Posterior vena cava (tissue), 2 donors: ENCODE results near the gene PLCL2. TPM values are rescaled to one million over a fixed set of nuclear protein-coding genes. Genes with fewer than 3 reads are reported as not detected.
"Not testable (repeated sequence)": the region's sequence is repeated elsewhere in the genome, so short reads cannot be mapped to it uniquely, and the experiment has no call there.

ENCODE experiments used
- DNase-seq: peaks from one replicate; pipeline ENCODE4 v3.0.0-alpha.2; 2020; ENCODE audit warnings: low spot score
- intact Hi-C, 2 donors: fragments of 100-400 bp; cut with DNase I; formaldehyde crosslinking; loops; one replicate each; pipeline versions ENCODE4 v1.14.1 to v1.14.2; 2022 to 2023
- total RNA-seq, 2 donors: library from RNA; stranded (reverse); fragmentation: NEBNext Ultra II Directional; extraction: Animal tissue kit (Norgen Biotek cat#: 25700); gene quantifications; one replicate each; pipeline ENCODE4 v1.2.1, GENCODE V29; 2021
- donor health status: DM: yes; HTN: yes; CAD: no.
- donor health status: DM: yes; HTN: yes; CAD: no.

PLCL2 gene
- total RNA-seq, 2 donors from 2014 or later: 11.9 TPM

DNA sequence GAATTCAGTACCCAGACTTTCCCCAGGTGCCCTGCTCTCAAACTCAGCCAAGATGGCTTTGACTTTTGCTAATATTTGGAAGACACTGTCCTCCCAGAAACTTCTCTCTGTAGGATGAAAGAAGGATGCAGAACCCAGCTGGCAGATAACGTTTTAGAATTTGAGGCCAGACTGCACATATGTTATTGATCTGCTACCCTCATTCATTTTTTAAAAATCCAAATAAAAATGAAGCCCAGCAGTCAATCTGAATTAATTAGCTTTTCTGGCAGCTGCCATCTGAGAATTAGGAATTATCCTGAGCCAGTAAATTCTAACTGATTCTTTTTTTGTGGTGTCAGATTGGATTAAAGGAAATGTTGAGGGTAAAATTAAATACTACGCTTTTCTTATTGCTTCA is 236.6 kb downstream of the PLCL2 start:
- intact Hi-C loops: no loop called here

DNA sequence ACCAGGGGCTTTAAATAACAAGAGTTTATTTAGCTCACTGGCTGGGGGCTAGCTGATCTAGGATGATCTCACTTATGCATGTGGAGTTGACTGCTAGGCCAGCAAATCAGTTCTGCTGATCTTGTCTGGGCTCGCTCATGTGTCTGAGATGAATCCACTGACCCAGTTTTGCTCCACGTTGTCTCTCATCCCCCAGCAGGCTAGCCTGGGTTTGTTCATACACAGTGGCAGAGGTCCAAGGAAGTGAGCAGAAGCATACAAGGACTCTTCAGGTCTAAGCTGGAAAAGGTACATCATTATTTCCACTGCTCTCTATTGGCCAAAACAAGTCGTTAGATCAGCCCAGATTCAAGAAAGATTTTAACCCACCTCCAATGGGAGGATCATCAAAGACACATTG is 238.0 kb downstream of the PLCL2 start:
- intact Hi-C loops: no loop called here

More for the DNA sequence above, 236.6 kb downstream of the PLCL2 start:
- no peak for DNase-seq

DNA sequence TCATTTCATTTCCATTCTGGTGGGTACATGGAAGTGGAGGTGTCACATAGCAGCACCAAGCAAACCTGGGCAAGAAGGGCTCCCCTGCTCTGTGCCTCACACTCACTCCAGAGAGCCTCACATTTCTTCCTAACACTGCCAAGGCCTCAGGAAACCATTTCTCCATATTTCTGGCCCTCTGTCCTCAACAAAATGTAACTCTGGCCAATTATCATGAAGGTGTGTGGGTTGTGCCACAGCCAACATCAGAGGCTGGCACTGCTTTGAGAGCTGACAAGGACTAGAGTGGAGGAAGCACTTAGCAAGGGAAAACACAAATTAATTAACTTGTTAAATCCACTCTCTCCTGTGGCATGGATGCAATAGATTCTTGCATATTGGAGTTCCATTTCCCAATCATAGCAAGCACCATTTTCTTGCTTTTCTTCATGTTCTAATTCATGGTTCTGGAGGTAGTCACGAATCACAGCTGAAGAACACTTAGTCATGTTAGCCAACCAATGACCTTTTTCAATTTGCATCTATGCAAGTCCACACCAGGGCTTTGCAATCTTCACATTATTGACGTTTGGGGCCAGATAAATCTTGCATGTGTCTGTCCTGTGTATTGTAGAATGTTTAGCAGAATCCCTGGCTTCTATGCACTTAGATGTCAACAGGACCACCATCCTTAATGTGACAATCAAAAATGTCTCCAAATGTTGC is 241.1 kb downstream of the PLCL2 start:
- no peak for DNase-seq
- intact Hi-C loops: no loop called here

More for the DNA sequence above, 238.0 kb downstream of the PLCL2 start:
- no peak for DNase-seq

DNA sequence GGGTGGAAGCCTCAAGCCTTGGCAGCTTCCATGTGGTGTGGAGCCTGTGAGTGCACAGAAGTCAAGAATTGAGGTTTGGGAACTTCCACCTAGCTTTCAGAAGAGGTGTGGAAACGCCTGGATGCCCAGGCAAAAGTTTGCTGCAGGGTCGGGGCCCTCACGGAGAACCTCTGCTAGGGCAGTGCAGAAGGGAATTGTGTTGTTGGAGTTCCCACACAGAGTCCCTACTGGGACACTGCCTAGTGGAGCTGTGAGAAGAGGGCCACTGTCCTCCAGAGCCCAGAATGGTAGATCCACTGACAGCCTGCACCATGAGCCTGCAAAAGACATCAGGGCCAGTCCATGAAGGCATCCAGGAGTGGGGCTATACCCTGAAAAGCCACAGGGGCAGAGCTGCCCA is 243.9 kb downstream of the PLCL2 start:
- DNase-seq, intact Hi-C loops: not testable (repeated sequence)

DNA sequence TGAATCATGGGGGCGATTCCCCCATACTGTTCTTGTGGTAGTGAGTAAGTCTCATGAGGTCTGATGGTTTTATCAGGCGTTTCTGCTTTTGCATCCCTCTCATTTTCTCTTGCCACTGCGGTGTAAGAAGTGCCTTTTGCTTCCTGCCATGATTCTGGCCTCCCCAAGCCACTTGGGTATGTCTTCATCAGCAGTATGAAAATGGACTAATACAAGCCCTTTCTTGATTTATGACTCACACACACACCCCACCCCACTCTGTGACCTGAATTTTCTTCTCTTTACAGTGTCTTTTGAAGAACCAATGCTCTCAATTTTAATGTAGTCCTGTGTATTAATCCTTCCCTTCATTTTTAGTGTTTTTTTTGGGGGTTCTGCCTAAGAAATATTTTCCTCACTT is 244.8 kb downstream of the PLCL2 start:
- intact Hi-C loops: no loop called here
- DNase-seq: no peak

DNA sequence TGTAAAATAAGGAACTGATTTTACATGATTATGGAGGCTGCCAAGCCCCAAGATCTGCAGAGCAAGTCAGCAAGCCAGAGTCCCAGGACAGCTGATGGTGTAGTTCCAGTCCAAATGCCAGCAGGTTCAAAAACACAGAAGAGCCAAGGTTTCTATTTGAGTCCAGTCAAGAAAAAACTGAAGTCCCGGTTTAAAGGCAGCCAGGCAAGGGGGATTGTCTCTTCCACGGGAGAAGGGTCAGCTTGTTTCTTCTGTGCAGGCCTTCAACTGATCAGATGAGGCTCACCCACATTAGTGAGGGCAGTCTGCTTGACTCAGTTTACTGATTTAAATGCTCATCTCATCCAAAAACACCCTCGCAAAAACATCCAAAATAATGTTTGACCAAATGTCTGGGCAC is 246.2 kb downstream of the PLCL2 start:
- intact Hi-C loops: loop anchor here in 1 of 2 donors (5.0 kb wide), 1 partner anchor 844 kb away; no protein-coding TSS in a partner anchor
- no peak for DNase-seq

DNA sequence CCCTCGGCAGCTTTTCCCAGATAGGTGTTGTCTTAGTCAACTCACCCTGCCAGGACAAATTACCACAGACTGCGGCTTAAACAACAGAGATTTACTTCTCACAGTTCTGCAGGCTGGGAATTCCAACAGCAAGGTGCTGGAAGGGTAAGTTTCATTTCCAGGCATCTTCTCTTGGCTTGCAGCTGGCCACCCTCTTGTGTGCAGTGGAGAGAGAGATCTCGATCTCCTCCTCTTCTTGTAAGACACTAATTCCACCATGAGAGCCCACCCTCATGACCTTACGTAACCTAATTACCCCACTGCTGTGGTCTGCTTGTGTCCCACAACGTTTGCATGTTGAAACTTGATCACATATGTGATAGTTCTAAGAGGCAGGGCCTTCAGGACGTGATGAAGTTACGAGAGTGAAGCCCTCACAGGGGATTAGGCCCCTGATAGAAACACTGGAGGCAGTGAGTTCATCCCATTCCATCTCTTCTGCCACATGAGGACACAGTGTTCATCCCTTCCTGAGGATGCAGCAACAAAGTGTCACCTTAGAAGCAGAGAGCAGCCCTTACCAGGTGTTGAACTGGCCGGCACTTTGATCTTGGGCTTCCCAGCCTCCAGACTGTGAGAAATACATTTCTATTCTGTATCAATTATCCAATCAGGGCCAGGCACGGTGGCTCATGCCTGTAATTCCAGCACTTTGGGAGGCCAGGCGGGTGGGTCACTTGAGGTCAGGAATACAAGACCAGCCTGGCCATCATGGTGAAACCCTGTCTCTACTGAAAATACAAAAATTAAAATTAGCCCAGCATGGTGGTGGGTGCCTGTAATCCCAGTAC is 247.7 kb downstream of the PLCL2 start:
- intact Hi-C loops: loop anchor here in 1 of 2 donors (5.0 kb wide), 1 partner anchor 845 kb away; no protein-coding TSS in a partner anchor
- no peak for DNase-seq

DNA sequence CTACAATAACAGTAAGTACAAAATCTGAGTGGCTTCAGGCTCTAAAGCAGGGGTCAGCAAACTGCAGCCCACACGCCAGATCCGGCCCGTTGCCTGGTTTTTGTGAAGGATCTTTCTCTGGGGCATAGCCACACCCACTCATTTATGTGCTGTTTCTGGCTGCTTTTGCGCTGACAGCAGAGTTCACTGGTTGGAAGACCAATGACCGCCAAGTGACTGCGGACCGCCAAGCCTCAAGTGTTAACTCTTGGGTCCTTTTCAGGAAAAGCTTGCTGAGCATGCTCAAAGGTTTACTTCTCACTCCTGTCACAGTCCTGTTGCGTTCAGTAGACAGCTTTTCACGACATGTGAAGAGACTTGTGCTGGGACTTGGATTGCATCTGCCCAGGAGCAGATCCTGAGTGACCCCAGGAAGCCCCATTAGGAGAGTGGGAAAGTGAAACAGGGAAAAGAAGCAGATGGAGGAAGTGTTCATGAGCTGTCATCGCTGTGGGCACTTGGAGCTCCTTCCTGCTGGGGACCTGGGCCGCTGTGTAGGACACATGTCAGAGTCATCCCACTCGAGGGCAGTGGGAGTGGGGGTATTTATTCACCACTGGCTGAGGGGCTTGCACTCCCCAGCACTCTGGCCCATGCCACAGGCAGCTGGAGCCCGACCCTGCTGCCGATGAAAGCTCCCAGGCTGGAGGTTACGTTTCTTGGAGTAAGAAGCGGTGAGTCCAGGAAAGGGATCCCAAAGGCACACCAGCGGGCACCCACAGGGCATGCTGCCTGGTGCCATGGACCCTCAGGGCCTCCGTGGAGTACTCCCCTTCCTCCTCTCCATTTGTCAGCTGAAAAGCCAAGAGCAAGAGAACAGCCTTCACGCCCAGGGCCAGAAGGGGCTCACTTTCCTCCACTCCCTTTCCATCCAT is 249.1 kb downstream of the PLCL2 start:
- intact Hi-C loops: loop anchor here in 1 of 2 donors (5.0 kb wide), 1 partner anchor 847 kb away; no protein-coding TSS in a partner anchor
- DNase-seq: no peak

DNA sequence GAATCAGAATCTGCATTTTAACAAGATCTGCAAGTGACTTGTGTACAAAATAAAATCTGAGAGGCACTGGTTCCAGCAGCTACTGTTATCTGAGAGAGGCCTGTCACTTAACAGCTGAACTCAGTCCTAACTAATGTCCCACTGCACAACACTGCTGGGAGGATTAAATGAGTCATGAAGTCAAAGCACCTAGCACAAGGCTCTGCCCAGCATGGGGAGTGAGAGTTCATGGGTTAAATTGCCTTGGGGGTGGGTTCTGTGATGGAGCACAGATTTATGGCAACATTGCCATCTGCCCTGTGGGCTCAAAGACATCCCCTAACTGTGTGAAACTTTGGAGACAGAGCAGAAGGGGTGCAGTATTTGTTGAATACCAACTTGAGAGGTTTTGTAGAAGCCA is 250.9 kb downstream of the PLCL2 start:
- DNase-seq: no peak

DNA sequence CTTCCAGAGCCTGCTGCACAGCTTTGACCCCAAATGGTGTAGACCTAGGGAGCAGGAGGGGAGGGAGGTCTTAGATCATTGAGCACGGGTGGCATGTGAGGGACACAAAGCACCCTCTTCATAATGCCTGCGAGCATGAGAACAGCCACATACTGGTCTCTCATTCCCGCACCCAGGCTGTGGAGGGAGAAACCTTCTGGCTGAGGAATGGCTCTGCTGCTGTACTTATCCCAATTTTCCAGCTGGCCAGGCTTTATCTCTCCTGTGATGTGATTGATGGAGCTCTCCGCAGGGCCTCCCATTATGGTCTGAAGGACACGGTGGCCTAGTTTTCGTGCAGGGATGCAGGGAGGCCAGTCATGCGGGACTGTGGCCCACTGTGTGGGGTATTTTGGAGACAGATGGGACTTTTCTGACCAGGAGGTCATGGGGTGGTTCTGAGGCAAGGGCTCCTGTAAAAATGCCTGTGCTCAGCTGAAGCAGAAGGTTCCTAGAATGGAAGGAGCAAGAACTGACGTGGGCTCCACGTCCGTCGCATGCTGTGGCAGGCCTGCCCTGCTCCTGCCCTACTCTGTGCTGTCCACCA is 251.5 kb downstream of the PLCL2 start:
- DNase-seq: peak; percentile 90
- intact Hi-C loops: loop anchor here in 1 of 2 donors (1.0 kb wide), 1 partner anchor 42 kb away; no protein-coding TSS in a partner anchor

More for the DNA sequence above, 250.9 kb downstream of the PLCL2 start:
- intact Hi-C loops: loop anchor here in 1 of 2 donors (1.0 kb wide), 1 partner anchor 41 kb away; no protein-coding TSS in a partner anchor

DNA sequence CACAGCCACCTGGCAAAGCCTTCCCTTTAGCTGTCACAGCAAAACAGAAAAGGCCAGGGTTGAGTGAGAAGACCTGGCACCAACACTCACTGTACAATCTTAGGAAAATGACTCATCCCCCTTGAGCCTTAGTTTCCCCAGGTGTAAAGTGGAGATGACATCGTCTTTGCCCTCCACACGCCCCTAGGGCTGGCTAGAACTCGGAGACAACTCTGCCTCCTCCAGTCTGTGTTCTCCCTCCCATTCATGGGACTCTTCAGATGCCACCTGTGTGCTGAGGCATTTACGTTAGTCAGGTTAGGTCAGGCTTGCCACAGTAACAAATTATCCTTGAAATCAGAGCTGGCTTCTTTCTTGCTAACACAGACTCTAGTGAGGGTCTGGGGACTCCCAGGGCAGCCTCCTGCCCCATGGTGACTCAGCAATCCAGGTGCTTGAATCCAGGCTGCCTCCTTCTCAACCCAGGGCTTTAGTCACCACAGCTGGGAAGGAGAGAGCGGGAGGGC is 252.6 kb downstream of the PLCL2 start:
- no peak for DNase-seq
- intact Hi-C loops: no loop called here

DNA sequence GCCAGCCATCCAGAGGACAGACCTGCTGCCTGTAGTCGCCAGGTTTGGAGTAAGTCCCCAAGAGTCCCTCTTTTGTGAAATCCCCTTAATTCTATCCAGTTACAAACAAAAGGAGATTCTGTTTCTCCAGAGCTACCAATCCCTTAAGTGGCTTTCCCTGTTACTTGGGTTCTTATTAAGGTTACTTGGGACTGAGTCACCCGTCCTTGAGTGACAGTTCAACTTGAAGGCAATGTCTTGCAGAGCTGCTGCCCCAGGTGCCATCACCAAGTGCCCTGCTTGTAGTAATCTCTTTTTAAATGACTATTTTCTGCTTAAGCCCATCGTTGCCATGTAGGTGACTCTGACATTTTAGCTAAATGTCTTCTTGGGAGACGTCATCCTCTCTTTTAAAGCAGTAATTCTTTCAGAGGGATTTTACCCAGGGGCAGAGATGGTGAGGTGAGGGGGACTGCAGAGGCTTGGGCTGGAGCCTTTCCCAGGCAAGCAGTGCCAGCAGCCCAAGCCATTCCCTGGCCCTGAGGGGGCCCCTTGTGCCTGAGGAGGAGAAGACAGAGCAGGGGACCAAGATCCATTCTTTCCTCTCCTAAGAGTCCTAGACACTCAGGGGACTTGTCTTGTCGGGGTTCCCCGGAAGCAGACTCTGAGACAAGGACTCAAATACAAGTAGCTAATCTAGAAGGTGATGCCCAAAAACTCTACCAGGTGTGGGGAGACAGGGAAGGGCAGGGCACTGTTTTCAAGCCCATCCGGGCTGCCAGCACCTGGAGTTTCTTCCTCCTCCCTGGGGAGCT is 253.7 kb downstream of the PLCL2 start:
- intact Hi-C loops: no loop called here
- DNase-seq: no peak
